BJ (cell line): ENCODE measurements around the gene CC2D2A. TPM values are rescaled to one million over a fixed set of nuclear protein-coding genes. Genes with fewer than 3 reads are reported as not detected.
"Not testable (repeated sequence)": the region's sequence is repeated elsewhere in the genome, so short reads cannot be mapped to it uniquely, and the experiment has no call there.

ENCODE experiments used
- CTCF ChIA-PET: fragments of 350-600 bp; formaldehyde crosslinking; extraction: SDS; loops from one replicate; lab custom pipeline; 2021; ENCODE audit warnings: antibody characterized with exemption, inconsistent platforms; lab: Yijun Ruan, JAX
- POLR2A ChIA-PET: fragments of 300-600 bp; sonication (Branson Sonifier 250); formaldehyde crosslinking; extraction: SDS; loops from one replicate; lab custom pipeline; 2021; ENCODE audit warnings: antibody characterized with exemption; lab: Charles Lee
- DNase-seq: peaks from one replicate; pipeline ENCODE4 v3.0.0-alpha.2; 2011; ENCODE audit warnings: low read depth
- H3K27me3 ChIP-seq: 2 replicates; pipeline ENCODE4 v1.6.0; 2011; ENCODE audit warnings: low read length; ENCODE audit not compliant: control insufficient read depth, insufficient read depth
- H3K36me3 ChIP-seq: 2 replicates; pipeline ENCODE4 v1.5.1; 2011; ENCODE audit warnings: low read length; ENCODE audit not compliant: control insufficient read depth, insufficient read depth
- H3K4me3 ChIP-seq: 2 replicates; pipeline ENCODE4 v1.5.1; 2011; ENCODE audit warnings: low read depth, mild to moderate bottlenecking, control low read depth, low read length
- CTCF ChIP-seq: IDR thresholded peaks from 2 replicates; pipeline ENCODE4 v1.5.1; 2011; ENCODE audit warnings: low read depth, mild to moderate bottlenecking, control low read depth, inconsistent platforms, low read length, moderate library complexity; ENCODE audit not compliant: insufficient read depth
- polyA plus RNA-seq: library from polyadenylated mRNA; depleted of rRNA; stranded (reverse); fragments of >200 nt; gene quantifications from 2 replicates; pipeline ENCODE4 v1.2.3, GENCODE V29; 2011

Gene CC2D2A
- polyA plus RNA-seq, 1 experiment, result 10.0 TPM

- Histone ChIP-seq H3K27me3 (no peaks in the 10 kb centered on the region), H3K4me3 (no peak overlapping the region), H3K36me3 (peaks cover 1% of the 10 kb centered on the region; the same call in 1 of the 2 replicates)
- TF ChIP-seq CTCF, result no peak
- POLR2A ChIA-PET, result no interaction called here
- CTCF ChIA-PET, result interaction anchor here (1.1 kb wide), 1 partner anchor 13 kb away, joined by 3 read pairs; no protein-coding TSS in a partner anchor
- no peak for DNase-seq
Observed at GRCh38 chr4:15516494-15516893, 46.8 kb downstream of the CC2D2A start.

- CTCF ChIA-PET, DNase-seq, H3K36me3 ChIP-seq, H3K27me3 ChIP-seq, POLR2A ChIA-PET, H3K4me3 ChIP-seq: not testable (repeated sequence)
Observed at GRCh38 chr4:15517681-15518080, 48.0 kb downstream of the CC2D2A start.

GRCh38 chr4:15521442-15522039 is 51.9 kb downstream of the CC2D2A start:
- no peak for DNase-seq
- no peak for TF ChIP-seq CTCF
- CTCF ChIA-PET, result no interaction called here
- Histone ChIP-seq H3K36me3 (no peaks in the 10 kb centered on the region; the same call in 1 of the 2 replicates), H3K27me3 (no peaks in the 10 kb centered on the region), H3K4me3 (no peak overlapping the region)
- POLR2A ChIA-PET, result no interaction called here

- ChIA-PET CTCF (no interaction called here), POLR2A (no interaction called here)
- DNase-seq, result no peak
- no peak for TF ChIP-seq CTCF
- H3K27me3 ChIP-seq, result no peaks in the 10 kb centered on the region
- H3K36me3 ChIP-seq, result no peaks in the 10 kb centered on the region; the same call in 1 of the 2 replicates
- no peak overlapping the region for H3K4me3 ChIP-seq
Observed at GRCh38 chr4:15525080-15525479, 55.4 kb downstream of the CC2D2A start.

- no peaks in the 10 kb centered on the region for H3K27me3 ChIP-seq
- TF ChIP-seq CTCF, result no peak
- H3K4me3 ChIP-seq, result no peak overlapping the region
- no peaks in the 10 kb centered on the region; the same call in 1 of the 2 replicates for H3K36me3 ChIP-seq
- CTCF ChIA-PET, result no interaction called here
- no peak for DNase-seq
- POLR2A ChIA-PET, result no interaction called here
Observed at GRCh38 chr4:15526924-15527592, 57.4 kb downstream of the CC2D2A start.
